Prostate gland (tissue), 2 donors: ENCODE results near the gene NUTM2G.
"Not testable (repeated sequence)": the region's sequence is repeated elsewhere in the genome, so short reads cannot be mapped to it uniquely, and the experiment has no call there.

ENCODE experiments used
- CTCF ChIP-seq, 4 experiments: fragments of 200-600 bp in 2 of 4; fragments of 450-650 bp in 2 of 4; sonication (generic) in 2 of 4; IDR thresholded peaks; 1 replicate in 3 of 4; 2 replicates in 1 of 4; pipeline ENCODE4 v1.5.1; 2016 to 2019; ENCODE audit warnings: antibody characterized with exemption in 4 of 4, mild to moderate bottlenecking in 2 of 4, moderate library complexity in 2 of 4
- POLR2AphosphoS5 ChIP-seq: sonication (generic); formaldehyde crosslinking; IDR thresholded peaks from one replicate; pipeline ENCODE4 v1.6.1; 2017; ENCODE audit warnings: antibody characterized with exemption

- not testable (repeated sequence) for TF ChIP-seq CTCF (IDR thresholded peaks at IDR 0.05); POLR2AphosphoS5
Measured at GRCh38 chr9:96920803-96921202, 7.8 kb upstream of the NUTM2G start.
